Ecto neural progenitor cell (in vitro differentiated cells): ENCODE results near the gene RTF2.
"Not testable (repeated sequence)": the region's sequence is repeated elsewhere in the genome, so short reads cannot be mapped to it uniquely, and the experiment has no call there.

Experiments
- DNase-seq: peaks from one replicate; pipeline ENCODE4 v3.0.0-alpha.2; 2018; ENCODE audit warnings: low spot score

The RTF2 gene

GRCh38 chr20:56503916-56504315 lies 35.5 kb downstream of the RTF2 start:
- no peak for DNase-seq

GRCh38 chr20:56504373-56505005 lies 36.1 kb downstream of the RTF2 start:
- DNase-seq: no peak

- no peak for DNase-seq
These were observed 37.7 kb downstream of the RTF2 start for GRCh38 chr20:56506103-56506502.

GRCh38 chr20:56511926-56512325 lies 43.5 kb downstream of the RTF2 start:
- no peak for DNase-seq

- no peak for DNase-seq
These were observed 45.0 kb downstream of the RTF2 start for GRCh38 chr20:56513161-56514150.

- no peak for DNase-seq
These were observed 48.2 kb downstream of the RTF2 start for GRCh38 chr20:56516631-56517030.

GRCh38 chr20:56517211-56517610 lies 48.8 kb downstream of the RTF2 start:
- DNase-seq: no peak

GRCh38 chr20:56517641-56518040 lies 49.2 kb downstream of the RTF2 start:
- DNase-seq: no peak

- DNase-seq: no peak
These were observed 49.7 kb downstream of the RTF2 start for GRCh38 chr20:56518126-56518525.

GRCh38 chr20:56518721-56519398 lies 50.4 kb downstream of the RTF2 start:
- no peak for DNase-seq

- no peak for DNase-seq
These were observed 51.1 kb downstream of the RTF2 start for GRCh38 chr20:56519551-56519950.

GRCh38 chr20:56520180-56520579 lies 51.8 kb downstream of the RTF2 start:
- no peak for DNase-seq

GRCh38 chr20:56520746-56521354 lies 52.4 kb downstream of the RTF2 start:
- not testable (repeated sequence) for DNase-seq

- DNase-seq: no peak
These were observed 53.9 kb downstream of the RTF2 start for GRCh38 chr20:56522311-56522710.

GRCh38 chr20:56524444-56524843 lies 56.0 kb downstream of the RTF2 start, which contains the start of gene FAM209A:
FAM209A (plus strand) TSS chr20:56524744; CDS start chr20:56524809, 65 bp downstream.
- DNase-seq: not testable (repeated sequence)

- DNase-seq: no peak
These were observed 59.1 kb downstream of the RTF2 start for GRCh38 chr20:56527521-56527920.

GRCh38 chr20:56532946-56533345 lies 64.5 kb downstream of the RTF2 start, which contains the start of gene FAM209B:
FAM209B (plus strand) TSS chr20:56533246; CDS start chr20:56533342, 96 bp downstream.
- DNase-seq: not testable (repeated sequence)

- no peak for DNase-seq
These were observed 69.6 kb downstream of the RTF2 start for GRCh38 chr20:56537997-56538396.

GRCh38 chr20:56540415-56540814 lies 72.0 kb downstream of the RTF2 start:
- DNase-seq: no peak

GRCh38 chr20:56542489-56543030 lies 74.1 kb downstream of the RTF2 start:
- DNase-seq: no peak

GRCh38 chr20:56551571-56551970 lies 83.1 kb downstream of the RTF2 start:
- DNase-seq: no peak
